ENCODE results near the gene TNFSF9.

The TNFSF9 gene, protein sequence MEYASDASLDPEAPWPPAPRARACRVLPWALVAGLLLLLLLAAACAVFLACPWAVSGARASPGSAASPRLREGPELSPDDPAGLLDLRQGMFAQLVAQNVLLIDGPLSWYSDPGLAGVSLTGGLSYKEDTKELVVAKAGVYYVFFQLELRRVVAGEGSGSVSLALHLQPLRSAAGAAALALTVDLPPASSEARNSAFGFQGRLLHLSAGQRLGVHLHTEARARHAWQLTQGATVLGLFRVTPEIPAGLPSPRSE

GRCh38 chr19:6530386-6531162 lies at the start of gene TNFSF9:
Gene TNFSF9 (plus strand): TSS chr19:6531026. CDS start chr19:6531037, 11 bp downstream.
- peak; percentile 74 for DNase-seq

GRCh38 chr19:6481541-6482342 lies 49.1 kb upstream of the TNFSF9 start, which contains the start of gene DENND1C:
Gene DENND1C (minus strand): TSS chr19:6481787. CDS start chr19:6481695, 92 bp downstream.
- DNase-seq, result peak; percentile 51

GRCh38 chr19:6482343-6482686 lies 48.5 kb upstream of the TNFSF9 start:
- DNase-seq, result no peak

DNA sequence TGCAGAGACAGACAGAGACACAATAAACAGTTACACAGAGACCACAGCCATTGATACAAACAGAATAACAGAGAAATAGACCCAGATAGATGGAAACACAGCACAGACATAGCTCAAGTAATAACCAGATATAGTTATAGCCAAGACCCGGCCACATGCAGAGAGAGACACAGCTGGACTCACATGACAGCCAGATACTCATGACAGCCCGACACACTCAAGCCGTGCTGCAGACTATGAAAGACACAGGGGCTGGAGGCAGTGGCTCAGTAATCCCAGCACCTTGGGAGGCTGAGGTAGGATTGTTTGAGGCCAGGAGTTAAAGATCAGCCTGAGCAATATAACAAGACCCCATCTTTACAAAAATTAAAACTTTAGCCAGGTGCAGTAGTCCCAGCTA lies 47.6 kb upstream of the TNFSF9 start:
- DNase-seq, result no peak

GRCh38 chr19:6484230-6484629 lies 46.6 kb upstream of the TNFSF9 start:
- DNase-seq, result no peak

- no peak for DNase-seq
Measured at GRCh38 chr19:6484831-6485230, 46.0 kb upstream of the TNFSF9 start.

- no peak for DNase-seq
Measured at GRCh38 chr19:6489278-6490061, 41.4 kb upstream of the TNFSF9 start.

DNA sequence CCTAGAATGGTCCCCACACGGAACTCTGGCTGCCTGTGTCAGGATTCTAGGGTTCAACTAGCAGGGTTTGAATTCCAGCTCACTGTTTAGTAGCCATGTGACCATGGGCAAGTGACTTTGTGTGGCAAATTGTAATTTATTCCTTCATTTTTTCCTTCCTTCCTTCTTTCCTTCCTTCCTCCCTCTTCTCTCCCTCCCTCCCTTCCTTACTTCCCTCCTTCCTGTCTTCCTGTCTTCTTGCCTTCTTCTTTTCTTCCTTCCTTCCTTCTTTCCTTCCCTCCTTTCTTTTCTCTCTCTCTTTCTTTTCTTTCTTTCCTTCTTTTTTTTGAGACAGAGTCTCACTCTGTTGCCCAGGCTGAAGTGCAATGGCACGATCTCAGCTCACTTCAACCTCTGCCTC lies 40.7 kb upstream of the TNFSF9 start:
- no peak for DNase-seq

GRCh38 chr19:6491802-6492592 lies 38.8 kb upstream of the TNFSF9 start:
- no peak for DNase-seq

DNA sequence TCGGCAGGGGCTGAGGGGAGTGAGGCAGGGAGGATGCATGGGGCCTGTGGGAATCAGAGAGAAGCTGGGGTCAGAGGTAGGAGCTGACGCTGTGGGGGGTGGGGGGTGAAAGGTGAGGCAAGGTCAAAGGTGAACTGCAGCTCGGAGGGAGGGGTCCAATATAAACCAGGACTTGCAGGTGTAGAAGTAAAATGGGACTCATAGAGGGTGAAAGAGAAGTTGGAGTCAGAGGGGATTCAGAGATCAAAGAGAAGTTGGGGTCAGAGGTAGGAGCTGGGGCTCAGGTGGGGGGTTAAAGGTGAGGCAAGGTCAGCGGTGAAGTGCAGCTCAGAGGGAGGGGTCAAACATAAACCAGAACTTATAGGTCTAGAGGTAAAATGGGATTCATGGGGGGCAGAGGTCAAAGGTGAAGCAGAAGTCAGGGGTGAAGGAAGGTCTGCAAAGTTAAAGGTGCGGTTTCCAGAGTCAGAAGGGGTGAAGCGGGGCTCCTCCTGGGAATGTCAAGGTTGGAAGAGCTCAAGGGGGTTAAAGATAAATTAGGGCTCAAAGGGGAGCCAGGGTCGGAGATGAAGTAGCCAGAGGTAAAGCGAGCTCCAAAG lies 36.3 kb upstream of the TNFSF9 start:
- DNase-seq, result no peak

DNA sequence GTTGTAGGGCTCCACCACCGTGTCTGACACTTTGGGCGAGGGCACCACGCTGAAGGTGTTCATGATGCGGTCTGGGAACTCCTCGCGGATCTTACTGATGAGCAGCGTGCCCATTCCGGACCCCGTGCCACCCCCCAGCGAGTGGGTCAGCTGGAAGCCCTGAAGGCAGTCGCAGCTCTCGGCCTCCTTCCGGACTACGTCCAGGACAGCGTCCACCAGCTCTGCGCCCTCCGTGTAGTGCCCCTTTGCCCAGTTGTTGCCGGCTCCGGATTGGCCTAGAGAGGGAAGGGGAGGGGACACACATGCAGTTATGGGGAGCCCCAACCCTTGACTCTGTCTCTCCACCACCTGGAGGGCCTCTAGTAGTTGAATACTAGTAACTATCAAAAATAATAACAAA lies 34.9 kb upstream of the TNFSF9 start:
- DNase-seq, result no peak

GRCh38 chr19:6498294-6499036 lies 32.4 kb upstream of the TNFSF9 start:
- no peak for DNase-seq

GRCh38 chr19:6499052-6499790 lies 31.6 kb upstream of the TNFSF9 start:
- DNase-seq, result no peak

GRCh38 chr19:6500837-6501739 lies 29.7 kb upstream of the TNFSF9 start:
- no peak for DNase-seq

GRCh38 chr19:6501740-6502648 lies 28.8 kb upstream of the TNFSF9 start, which contains the start of gene TUBB4A:
Gene TUBB4A (minus strand): TSS chr19:6502309. CDS start chr19:6502212, 97 bp downstream.
- DNase-seq, result no peak

- DNase-seq, result no peak
Measured at GRCh38 chr19:6503407-6504201, 27.2 kb upstream of the TNFSF9 start.

All from activated CD4-positive, alpha-beta T cell treated with anti-CD3 and anti-CD28 coated beads for 1 hour (primary cell).